Lower leg skin (tissue), 3 donors: ENCODE data around the gene NUDT3.

ENCODE experiments used
- POLR2A ChIP-seq, 2 donors: fragments of 450-650 bp; IDR thresholded peaks; one replicate each; pipeline ENCODE4 v1.6.1; 2016 to 2017; ENCODE audit warnings: antibody characterized with exemption in 2 of 2, mild to moderate bottlenecking in 1 of 2, moderate library complexity in 1 of 2
- TF ChIP-seq, protein P1 (sequence below), 3 donors: fragments of 450-650 bp; IDR thresholded peaks; one replicate each; pipeline ENCODE4 v1.5.1; 2016; ENCODE audit warnings: antibody characterized with exemption in 3 of 3, mild to moderate bottlenecking in 3 of 3, moderate library complexity in 2 of 3

DNA sequence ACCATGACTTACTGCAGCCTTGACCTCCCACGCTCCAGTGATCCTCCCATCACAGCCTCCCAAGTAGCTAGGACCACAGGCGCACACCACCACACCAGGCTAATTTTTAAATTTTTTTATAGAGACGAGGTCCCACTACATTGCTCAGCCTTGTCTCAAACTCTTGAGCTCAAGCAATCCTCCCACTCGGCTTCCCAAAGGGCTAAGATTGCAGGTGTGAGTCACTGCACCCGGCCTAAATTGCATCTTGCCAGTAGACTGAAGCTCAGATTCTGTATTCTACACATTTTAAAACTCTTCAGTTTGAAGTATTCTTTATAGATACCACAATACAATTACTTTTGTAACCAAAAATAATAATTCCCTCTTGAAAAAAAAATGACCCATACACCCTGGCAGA, 11.4 kb downstream of the NUDT3 start:
- TF ChIP-seq, protein P1, sequence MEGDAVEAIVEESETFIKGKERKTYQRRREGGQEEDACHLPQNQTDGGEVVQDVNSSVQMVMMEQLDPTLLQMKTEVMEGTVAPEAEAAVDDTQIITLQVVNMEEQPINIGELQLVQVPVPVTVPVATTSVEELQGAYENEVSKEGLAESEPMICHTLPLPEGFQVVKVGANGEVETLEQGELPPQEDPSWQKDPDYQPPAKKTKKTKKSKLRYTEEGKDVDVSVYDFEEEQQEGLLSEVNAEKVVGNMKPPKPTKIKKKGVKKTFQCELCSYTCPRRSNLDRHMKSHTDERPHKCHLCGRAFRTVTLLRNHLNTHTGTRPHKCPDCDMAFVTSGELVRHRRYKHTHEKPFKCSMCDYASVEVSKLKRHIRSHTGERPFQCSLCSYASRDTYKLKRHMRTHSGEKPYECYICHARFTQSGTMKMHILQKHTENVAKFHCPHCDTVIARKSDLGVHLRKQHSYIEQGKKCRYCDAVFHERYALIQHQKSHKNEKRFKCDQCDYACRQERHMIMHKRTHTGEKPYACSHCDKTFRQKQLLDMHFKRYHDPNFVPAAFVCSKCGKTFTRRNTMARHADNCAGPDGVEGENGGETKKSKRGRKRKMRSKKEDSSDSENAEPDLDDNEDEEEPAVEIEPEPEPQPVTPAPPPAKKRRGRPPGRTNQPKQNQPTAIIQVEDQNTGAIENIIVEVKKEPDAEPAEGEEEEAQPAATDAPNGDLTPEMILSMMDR (IDR thresholded peaks at IDR 0.05): no peak
- no peak for TF ChIP-seq POLR2A (IDR thresholded peaks at IDR 0.05)
